ENCODE results near the gene PXYLP1.

Gene PXYLP1

DNA sequence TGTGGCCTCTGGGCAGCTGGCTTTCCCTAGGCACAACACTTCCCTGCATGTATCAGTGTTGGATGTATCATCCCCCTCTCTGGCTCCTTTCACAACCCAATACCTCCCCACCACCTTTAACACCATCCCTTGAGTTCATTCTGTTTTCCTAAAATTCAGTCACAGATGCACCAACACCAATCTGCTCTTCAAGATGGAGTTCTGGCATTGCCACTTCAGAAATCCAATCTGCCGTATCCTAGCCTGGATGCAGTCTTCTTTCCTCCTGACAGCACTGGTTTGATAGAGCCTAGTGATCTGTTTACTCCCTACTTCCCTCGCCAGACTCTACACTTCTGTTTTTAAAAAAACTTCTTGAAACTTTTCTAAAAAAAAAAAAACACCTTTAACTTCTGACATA, 21.7 kb downstream of the PXYLP1 start:
- DNase-seq, result no peak

DNA sequence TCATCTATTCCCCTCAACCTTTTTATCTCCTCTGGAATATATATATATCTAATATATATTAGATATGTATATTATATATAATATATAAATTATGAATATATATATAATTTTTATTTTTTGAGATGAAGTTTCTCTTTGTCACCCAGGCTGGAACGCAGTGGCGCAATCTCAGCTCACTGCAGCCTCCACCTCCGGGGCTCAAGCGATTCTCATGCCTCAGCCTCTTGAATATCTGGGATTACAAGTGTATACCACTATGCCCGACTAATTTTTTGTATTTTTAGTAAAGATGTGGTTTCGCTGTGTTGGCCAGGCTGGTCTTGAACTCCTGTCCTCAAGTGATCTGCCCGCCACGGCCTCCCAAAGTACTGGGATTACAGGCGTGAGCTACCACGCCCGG, 22.2 kb downstream of the PXYLP1 start:
- DNase-seq, result no peak

DNA sequence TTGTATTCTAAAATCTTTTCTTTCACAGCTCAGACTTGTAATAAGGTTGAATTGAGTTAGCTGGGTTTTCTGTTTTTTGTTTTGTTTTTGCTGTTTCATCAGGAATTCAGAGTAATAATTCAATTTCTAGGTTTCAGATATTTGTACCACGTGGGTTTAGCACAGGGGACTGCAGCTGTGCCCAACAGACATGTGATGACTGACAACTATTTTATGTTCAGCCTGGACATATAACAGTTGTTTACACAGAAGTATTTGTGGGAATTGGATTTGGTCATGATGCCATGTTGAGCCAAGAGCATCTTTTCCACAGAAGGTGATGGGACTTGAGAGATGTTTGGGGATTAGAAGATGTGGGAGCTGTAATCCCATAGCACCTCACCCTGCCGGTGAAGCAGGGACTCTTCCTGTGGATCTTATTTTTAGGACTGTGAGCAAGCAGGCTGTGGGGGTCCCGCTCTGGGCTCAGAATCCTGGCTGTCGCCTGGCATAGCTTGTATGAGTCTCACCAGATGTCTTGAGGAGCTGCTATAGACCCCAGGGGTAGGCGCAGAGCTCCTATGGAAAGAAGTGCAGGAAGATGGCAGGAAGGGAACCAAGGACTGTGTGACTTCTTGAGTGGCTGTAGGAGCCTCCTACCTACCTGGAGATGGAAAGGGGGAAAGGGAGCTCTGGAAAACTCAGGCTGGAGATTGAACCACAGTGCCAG, 23.7 kb downstream of the PXYLP1 start:
- DNase-seq, result no peak

DNA sequence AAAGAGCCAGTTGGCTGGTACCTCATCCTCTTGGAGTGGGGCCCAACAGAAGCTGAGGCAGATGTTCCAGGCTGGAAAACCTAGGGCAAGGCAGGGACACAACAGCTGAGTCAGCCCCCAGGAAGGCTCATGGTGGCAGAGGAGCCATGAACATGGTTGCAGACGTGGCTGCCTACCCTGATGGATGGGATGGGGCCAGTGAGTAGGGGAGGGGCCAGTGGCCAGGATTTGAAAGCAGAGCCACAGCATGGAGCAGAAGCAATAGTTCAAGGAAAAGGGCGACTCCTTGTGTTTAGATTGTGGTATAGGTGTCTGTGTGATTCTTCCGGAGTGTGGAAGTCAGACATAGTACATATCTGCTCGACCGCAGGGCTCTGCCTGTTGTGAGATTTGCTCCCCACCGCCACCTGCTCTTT, 24.2 kb downstream of the PXYLP1 start:
- peak; percentile 72 for DNase-seq

DNA sequence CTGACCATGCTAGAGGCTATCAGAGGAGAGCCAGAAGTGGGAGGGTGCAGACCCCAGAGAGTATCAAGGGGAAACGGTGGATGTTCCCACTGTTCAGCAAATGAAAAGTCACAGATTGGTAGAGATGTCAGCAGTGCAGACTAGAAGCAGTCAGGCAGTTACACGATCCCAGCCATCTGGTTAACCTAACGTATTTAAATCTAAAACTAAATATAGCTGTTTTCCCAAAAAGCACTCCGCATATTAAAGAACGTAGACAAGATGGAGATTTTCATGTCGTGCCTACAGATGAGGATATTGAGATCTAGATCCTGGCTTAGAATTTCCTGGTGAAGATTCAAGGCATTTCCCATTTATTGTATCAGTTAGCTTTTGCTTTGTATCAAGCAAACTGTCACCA, 25.2 kb downstream of the PXYLP1 start:
- no peak for DNase-seq

DNA sequence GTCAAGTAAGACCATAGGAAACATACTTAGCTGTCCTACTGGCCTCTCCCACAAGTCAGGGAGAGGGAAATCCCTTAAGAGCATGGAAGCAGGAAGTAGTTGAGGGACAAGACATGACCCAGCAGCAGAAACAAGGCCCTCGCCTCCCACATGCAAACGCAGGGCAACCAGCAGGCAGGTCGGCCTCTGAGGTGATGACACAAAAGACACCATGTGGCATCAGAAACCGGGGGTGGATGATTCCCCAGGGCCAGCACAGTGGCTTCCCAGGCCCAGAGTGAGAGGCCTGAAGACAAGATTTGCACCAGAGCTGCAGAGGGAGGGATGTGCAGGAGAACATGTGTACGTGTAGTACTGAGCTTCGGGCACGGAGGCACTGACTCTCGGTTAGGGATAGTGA, 26.3 kb downstream of the PXYLP1 start:
- no peak for DNase-seq

DNA sequence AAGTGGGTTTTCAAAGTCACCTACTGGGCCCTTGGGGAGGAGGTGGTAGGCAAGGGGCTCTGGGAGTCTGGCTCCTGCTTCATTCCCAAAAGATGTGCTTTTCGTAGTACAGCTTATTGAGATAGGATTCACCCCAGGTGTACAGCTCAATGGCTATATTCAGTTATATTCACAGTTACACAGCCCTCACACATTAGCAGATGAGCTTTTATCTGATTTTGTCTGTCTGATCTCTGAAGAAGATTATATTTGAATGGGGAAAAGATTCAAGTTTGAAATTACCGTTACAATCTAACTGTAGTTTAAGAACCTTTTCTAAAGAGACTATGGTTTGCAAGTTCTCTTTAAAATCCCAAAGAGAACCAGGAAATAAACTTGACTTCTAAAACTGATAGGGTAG, 27.3 kb downstream of the PXYLP1 start:
- DNase-seq, result no peak

DNA sequence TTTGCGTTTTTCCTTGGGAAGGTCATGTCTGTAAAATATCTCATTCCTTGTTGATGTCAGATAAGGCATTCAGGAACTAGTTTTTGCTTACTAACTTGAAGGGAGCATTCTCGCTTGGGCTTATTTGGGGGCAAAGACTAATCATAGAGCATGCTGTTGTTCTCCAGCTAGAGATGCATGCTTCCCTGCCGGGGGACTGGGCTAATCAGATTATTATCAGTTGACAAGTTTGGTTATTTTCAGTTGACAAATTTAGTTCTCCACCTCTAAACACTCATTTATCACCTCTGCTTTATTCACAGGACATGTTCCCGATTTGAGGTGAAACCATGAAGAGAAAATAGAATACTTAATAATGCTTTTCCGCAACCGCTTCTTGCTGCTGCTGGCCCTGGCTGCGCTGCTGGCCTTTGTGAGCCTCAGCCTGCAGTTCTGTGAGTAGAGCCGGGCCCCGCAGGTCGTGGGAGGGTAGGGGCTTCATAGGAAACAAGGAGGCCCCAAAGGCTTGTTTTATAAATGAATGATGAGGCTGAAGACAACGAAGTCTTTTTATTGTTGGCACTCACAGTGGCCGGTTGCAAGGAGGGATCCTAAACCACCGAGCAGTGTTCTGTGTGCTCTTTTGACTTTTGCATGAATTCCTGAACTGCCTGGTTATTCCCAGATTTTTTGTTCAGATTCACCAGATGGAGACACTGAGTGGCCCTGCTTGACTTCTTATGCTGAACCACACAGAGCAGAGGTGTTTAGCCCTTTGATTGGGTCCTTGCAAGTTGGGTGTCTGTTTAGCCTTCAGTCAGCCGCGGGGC, 28.4 kb downstream of the PXYLP1 start:
- no peak for DNase-seq

DNA sequence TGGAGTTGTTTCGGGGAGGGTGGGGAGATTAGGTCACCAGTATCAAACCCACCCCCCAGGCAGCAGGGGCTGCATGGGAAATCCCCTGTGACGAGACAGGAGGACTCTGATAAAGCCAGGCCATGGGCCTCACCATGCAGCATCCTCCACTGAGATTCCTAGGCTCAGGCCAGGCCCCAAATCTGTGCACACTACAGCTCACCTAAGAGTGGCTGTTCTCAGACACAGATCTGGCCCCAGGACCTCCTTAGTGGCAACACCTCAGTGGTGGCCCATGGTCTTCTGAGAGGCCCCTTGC, 29.0 kb downstream of the PXYLP1 start:
- no peak for DNase-seq

DNA sequence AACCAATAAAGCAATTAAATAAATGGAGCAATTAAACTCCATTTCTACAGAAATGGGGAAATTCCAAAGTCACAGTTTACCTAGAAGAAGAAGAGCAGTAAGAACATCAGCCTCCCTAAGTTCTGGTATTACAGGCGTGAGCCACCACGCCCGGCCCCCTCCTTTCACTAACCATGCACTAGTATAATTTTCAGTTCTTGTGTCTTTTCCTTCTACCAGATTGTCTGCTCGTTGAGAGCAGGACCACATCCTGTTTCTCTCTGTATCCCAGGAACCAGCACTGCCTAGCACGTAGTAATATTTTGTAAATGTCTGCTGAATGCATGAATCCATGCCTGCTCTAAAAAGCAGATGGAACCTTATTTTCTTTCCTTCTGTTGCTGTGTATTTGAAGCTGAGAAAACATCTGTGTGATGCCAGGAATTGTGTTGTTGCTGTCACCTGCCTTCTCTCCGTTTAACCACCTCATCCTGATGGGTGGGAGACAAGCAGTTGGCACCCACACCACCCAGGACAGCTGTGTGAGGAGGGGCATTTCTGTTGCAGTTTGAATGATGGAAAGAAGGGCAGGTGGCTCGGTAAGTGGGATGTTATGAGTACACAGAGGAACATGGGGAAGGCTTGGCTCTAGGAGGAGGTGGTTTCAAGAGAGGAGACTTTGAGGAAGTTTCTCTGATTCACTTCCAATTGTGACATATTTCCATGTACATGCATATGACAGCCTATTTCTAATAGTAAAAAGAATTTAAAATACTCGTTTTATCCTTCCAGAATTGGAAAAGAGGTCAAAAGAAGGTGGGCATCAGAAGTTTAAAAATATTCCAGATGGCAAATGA, 30.1 kb downstream of the PXYLP1 start:
- DNase-seq, result no peak

DNA sequence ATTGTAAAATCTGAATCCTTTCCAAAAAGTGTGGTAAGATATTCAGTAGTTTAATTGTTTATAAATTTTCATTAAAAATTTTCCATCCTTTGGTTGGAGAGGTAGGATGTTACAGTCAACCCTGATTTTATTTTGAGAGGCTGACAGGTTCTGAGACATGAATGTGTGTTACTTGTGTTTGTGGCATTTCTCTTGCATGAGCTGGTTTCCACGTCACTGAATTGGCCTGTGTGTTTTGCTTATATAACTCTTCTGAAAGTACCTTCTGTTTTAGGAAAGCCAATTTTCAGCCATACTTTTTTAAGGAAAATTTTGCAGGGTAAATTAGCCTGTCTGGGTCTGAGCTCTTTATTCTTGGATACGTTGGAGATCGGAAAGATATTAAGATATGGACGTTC, 30.7 kb downstream of the PXYLP1 start:
- no peak for DNase-seq

DNA sequence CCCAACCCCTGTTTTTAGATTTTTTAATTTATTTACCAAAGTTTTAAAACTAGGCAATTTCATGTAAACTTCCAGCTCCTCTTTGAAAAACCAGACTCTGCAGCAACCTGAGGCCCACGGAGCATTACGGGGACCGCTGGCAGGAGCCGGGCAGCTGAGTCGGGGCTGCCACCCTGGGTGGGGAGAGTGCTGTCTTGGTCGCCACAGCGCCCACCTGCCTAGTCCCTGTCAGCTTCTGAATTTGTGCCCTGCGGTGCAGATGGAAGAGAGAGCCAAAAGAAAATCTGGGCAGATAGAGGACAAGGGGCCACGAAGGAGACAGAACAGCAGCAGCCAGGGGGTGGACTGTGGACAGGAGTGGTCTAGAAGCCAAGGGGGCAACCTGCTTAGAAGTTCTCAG, 34.6 kb downstream of the PXYLP1 start:
- no peak for DNase-seq

DNA sequence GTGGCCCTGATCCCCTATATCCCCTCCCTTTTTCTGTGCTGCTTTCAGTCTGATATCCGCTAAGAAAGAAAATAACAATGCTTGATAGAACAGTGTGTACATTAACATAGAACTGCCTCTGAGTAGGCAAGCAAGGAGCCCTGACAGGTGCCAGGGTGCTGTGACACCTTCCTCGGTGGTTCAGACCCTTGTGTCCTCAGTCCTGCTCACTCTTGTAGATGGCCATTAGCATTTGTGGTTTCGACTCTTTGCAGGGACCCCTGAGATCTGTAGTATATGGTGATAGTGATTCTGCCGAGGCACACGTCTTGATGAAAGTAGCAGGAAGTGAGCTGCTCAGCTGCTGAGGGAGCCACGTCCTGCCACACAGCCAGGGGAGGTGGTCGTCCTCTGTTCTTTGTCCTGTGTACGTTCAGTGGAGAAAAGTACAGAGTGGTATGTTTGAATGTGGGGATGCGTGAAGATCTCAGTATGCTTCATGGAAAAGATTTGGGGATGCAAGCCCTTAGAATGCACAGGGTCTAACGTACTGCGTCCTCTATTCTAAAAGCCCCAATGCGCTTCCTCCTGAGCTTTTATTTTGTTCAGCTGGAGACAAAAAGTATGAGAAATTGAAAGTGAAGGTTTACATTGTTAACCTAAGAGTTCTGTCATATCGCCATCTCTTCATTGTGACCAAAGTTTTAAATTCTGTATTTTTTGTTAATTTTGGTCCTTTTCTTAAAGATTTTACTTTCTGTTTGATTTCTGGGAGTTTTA, 35.4 kb downstream of the PXYLP1 start:
- DNase-seq, result peak; percentile 49

DNA sequence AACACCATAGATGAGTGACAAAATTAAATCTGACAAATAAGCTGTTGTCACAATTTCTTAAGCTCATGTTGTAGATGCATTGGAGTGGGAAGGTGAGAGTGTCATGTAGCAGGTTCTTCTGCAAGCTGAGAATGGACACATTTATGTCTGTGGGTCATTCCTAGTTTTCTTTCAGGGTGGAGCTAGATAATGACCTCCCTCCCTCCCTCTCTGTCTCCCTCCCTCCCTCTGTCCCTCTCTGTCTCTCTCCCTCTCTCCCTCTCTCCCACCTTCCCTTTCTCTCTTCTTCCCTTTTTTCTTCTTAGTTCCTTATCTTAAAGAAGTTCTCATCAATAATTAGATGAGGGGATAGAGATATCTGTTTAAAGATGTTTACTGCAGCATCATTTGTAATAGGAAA, 36.0 kb downstream of the PXYLP1 start:
- DNase-seq, result no peak

DNA sequence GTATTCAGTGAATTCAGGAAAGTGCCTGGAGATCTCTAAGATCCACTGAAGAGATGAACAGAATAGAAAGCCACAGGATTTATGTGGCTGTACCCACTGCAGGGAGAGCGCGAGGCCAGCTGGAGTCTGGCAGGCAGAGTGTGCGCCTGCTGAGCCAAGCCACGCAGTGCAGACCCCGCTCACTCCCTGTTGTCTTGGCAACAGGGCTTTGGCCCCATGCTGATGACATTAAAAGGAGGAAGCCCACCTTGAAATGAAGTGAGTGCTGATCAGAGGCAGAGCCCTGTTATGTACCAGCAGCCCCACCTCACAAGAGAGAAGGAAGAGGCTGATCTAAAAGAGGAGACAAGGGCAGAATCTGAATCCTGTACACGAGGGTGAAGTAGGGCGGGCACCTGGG, 36.7 kb downstream of the PXYLP1 start:
- no peak for DNase-seq

DNA sequence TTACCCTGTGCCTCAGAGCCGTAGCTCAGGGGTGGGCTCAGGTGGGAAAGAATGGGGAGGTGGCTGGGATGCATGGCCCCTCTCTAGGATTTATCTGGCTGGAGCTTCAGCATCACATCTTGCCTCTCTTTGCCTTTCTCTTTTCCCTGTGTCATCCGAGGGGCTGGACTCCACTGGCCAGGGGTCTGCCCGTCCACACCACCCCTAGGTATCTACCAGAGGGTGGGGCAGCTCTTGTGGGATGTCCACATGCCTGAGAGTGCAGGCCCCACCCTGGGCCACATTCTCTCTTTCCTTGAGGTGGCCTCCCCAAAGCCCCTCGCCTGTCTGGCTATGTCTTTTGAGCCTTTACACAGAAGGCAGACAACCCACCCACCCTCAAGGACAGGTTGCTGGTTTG, 37.2 kb downstream of the PXYLP1 start:
- DNase-seq, result no peak

DNA sequence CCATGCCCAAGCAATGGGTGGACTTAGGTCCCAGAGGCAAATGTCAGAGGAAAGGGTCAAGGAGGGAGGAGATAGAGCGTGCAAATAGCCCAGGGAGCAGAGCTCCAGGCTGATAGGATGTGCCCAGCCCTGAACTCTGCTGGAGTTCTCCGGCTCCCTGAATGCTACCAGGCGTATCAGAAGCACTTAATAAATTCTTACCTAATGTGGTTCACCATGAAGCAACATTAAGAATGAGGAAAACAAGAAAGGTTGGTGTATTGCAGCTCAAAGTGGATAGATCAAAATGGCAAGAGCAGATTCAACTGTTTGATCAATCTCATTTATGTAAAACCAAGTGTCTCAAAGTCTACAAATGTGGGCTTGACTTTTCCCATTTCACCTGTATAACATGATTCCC, 38.3 kb downstream of the PXYLP1 start:
- DNase-seq, result no peak

DNA sequence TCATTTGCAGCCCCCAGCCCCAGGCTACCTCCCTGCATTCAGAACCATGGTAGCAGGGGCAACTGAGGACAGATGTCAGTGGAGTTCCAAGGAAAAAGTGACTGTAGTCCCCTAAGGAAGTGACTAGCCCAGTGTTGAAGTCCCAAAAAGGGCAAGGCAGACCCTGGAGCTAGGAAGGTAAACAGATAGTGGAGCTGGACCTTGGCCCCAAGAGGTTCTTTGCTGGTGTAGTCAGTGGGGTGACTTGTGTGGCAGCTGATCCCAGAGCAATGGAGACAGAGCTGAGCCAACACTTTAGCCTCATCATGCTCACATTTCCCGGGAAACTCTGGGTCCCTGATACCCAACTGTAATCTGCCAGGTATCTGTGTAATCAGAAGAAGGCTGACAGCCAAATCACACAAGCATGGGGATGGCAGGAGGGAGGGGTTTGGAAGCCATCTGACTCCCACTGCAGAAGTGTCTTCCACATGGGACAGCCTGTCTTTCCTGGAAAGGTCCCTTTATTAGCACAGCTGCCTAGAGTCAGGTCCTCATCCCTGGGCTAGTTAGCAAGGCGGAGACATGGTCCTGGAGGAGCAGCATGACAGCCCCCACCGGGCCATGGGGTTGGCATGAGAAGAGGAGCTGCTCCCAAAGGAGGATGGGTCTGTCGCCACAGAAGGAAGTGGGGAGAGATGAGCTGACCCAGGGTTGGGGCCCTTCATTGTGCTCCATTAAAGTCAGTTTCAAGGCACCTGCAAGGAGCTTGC, 39.8 kb downstream of the PXYLP1 start:
- DNase-seq, result no peak

DNA sequence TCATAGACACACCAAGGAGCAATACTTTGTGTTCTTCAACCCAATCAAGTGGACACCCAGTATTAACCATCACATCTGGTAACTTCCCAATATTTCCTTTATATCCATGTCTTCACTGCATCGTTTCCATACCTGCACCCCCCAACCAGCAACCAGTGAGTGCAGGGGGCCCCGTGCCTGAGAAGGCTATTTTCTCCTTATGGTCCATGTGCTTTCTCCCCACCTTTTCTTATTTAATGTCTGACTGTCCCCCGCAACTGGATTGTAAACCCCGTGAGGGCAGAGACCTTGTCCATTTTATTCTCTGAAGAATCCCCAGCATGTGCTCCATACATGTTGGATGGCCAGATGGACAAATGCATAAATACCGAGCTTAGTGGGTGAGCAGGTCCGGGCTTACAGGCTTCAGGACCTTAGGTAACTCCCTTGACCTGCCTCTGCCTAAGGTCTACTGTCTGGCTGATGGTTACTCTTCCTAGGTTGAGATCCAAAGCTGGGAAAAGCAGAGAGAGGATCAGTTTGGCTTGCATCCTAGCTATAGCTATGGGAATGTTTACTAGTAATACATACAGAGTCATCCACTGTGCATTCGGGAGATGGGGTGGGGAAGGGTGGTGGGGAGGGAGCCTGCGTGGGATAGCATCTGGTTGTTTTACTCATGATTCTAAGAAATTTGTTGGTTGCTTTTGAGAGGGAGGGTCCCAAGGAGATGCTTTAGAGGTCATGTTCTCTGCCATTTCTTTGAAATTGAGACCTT, 41.5 kb downstream of the PXYLP1 start:
- no peak for DNase-seq

DNA sequence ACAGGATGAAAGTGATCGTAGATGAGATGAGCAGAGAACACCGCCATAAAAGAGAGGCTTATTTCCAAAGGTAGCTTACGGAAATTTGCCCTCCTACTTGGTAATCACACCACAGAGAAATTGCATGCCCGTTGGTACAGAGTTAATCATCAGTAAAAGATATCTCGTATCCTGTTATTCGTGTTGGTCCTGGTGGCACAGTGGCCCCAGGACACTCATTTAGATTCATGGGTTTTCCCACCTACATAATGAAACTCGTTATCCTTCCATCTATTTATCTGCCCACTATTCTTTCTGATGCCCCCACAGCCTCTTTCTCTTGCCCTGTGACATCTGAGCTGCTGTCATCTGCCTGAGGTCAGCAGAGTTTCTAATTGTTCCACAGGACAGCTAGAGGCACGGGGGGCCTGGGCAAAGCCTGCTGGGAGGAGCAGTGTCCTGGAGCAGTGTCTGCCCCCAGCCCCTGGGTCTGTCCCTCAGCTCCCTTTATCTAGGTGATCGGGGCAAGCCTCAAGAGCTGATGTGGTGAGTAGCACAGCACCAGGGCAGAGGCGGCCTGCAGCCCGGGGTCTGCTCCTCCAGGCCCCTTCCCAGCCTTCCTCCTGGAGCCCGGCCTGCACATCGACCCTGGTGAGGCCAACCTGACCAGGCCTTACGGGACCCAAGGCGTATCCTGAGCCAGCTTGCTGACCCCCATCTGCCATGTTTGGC, 42.2 kb downstream of the PXYLP1 start:
- DNase-seq, result no peak

Data from CD4-positive, alpha-beta T cell treated with Interleukin-17A for 1 hour (primary cell).